Daoy (cell line): Measurements from ENCODE around the gene TTF1. TPM values are rescaled to one million over a fixed set of nuclear protein-coding genes. Genes with fewer than 3 reads are reported as not detected.

ENCODE experiments used
- DNase-seq: peaks from one replicate; pipeline ENCODE4 v3.0.0-alpha.2; 2015; ENCODE audit warnings: low read depth
- total RNA-seq: library from RNA; depleted of rRNA; stranded (reverse); fragments of >200 nt; shearing (Covaris generic); gene quantifications from 2 replicates; pipeline ENCODE4 v1.2.3, GENCODE V29; 2014; rRNA removed

The TTF1 gene
- total RNA-seq, 1 experiment from 2014 or later: 41.7 TPM

- DNase-seq: no peak
These were observed 38.9 kb downstream of the TTF1 start for GRCh38 chr9:132367613-132368313.

GRCh38 chr9:132366481-132366880 lies 40.2 kb downstream of the TTF1 start:
- DNase-seq: no peak

- no peak for DNase-seq
These were observed 40.7 kb downstream of the TTF1 start for GRCh38 chr9:132365986-132366385.

- DNase-seq: no peak
These were observed 42.6 kb downstream of the TTF1 start for GRCh38 chr9:132364068-132364467.

- no peak for DNase-seq
These were observed 48.9 kb downstream of the TTF1 start for GRCh38 chr9:132357764-132358163.

GRCh38 chr9:132356324-132356924 lies 50.2 kb downstream of the TTF1 start:
- no peak for DNase-seq

GRCh38 chr9:132354637-132355355 lies 51.8 kb downstream of the TTF1 start, which contains the start of gene SETX:
SETX (minus strand) TSS chr9:132354986; CDS start chr9:132349428, 5,558 bp downstream.
- DNase-seq: peak; percentile 99

- no peak for DNase-seq
These were observed 55.1 kb downstream of the TTF1 start for GRCh38 chr9:132351404-132352045.

- DNase-seq: peak; percentile 71
These were observed 55.8 kb downstream of the TTF1 start for GRCh38 chr9:132350861-132351315.

GRCh38 chr9:132348676-132349075 lies 58.0 kb downstream of the TTF1 start:
- DNase-seq: no peak

GRCh38 chr9:132346177-132346576 lies 60.5 kb downstream of the TTF1 start:
- no peak for DNase-seq

GRCh38 chr9:132341177-132341840 lies 65.3 kb downstream of the TTF1 start:
- DNase-seq: no peak

- no peak for DNase-seq
These were observed 72.3 kb downstream of the TTF1 start for GRCh38 chr9:132334364-132334763.

- DNase-seq: no peak
These were observed 73.1 kb downstream of the TTF1 start for GRCh38 chr9:132333556-132333955.

GRCh38 chr9:132328580-132328979 lies 78.1 kb downstream of the TTF1 start:
- DNase-seq: no peak

GRCh38 chr9:132327537-132327936 lies 79.1 kb downstream of the TTF1 start:
- no peak for DNase-seq

Other genes starting within 250 kb of the TTF1 start
- gene NTNG2, start 244.8 kb downstream of the TTF1 start, total RNA-seq: 1.9 and 2.6 TPM in 2 replicates
- 30.4 and 37.1 TPM in 2 replicates for gene SETX, start 51.9 kb downstream of the TTF1 start, total RNA-seq
- not detected in 2 replicates for gene CFAP77, start 3.4 kb upstream of the TTF1 start, total RNA-seq
- not detected in 2 replicates for gene BARHL1, start 175.8 kb upstream of the TTF1 start, total RNA-seq